Osteoblast (primary cell): ENCODE data around the gene PLXNB1. TPM values are rescaled to one million over a fixed set of nuclear protein-coding genes. Genes with fewer than 3 reads are reported as not detected.

ENCODE experiments used
- DNase-seq: peaks from one replicate; pipeline ENCODE4 v3.0.0; 2011; ENCODE audit warnings: low spot score, mixed read lengths; ENCODE audit not compliant: insufficient read length; ENCODE audit errors: missing footprints
- H2AFZ ChIP-seq: 2 replicates; pipeline ENCODE4 v1.6.0; 2011; ENCODE audit warnings: mild to moderate bottlenecking, low read length
- H3K27ac ChIP-seq: 2 replicates; pipeline ENCODE4 v1.5.1; 2011; ENCODE audit warnings: mild to moderate bottlenecking, low read depth, low read length, moderate library complexity
- H3K27me3 ChIP-seq: 2 replicates; pipeline ENCODE4 v1.6.0; 2012; ENCODE audit warnings: mild to moderate bottlenecking, control low read depth, inconsistent platforms, low read length, moderate library complexity; ENCODE audit not compliant: insufficient read depth
- H3K36me3 ChIP-seq: 2 replicates; pipeline ENCODE4 v1.5.1; 2011; ENCODE audit warnings: mild to moderate bottlenecking, low read length, control low read depth, moderate library complexity; ENCODE audit not compliant: insufficient read depth
- H3K4me1 ChIP-seq: 2 replicates; pipeline ENCODE4 v1.5.1; 2011; ENCODE audit warnings: mild to moderate bottlenecking, low read length, control low read depth, moderate library complexity; ENCODE audit not compliant: insufficient read depth
- H3K4me2 ChIP-seq: 2 replicates; pipeline ENCODE4 v1.6.0; 2011; ENCODE audit warnings: mild to moderate bottlenecking, low read length; ENCODE audit not compliant: insufficient read depth
- H3K4me3 ChIP-seq: fragments of 200-600 bp; sonication (generic); 3 replicates; pipeline ENCODE4 v1.5.1; 2012; ENCODE audit warnings: mild to moderate bottlenecking, low read length, inconsistent platforms; ENCODE audit not compliant: insufficient read depth
- H3K79me2 ChIP-seq: 2 replicates; pipeline ENCODE4 v1.6.0; 2012; ENCODE audit warnings: mild to moderate bottlenecking, low read length, control low read depth, inconsistent platforms; ENCODE audit not compliant: insufficient read depth
- H3K9me3 ChIP-seq: 2 replicates; pipeline ENCODE4 v1.5.1; 2011; ENCODE audit warnings: low read depth, low read length, control low read depth
- H4K20me1 ChIP-seq: 2 replicates; pipeline ENCODE4 v1.6.0; 2012; ENCODE audit warnings: mild to moderate bottlenecking, low read length, control low read depth; ENCODE audit not compliant: insufficient read depth
- small RNA-seq: library from RNA; depleted of rRNA; stranded (forward); fragments of <200 nt; gene quantifications from one replicate; pipeline ENCODE3, GENCODE V24; 2012
- total RNA-seq: library from RNA; depleted of rRNA; stranded (reverse); fragments of >200 nt; gene quantifications from 2 replicates; pipeline ENCODE4 v1.2.3, GENCODE V29; 2012
- TF ChIP-seq, protein P1 (sequence below): IDR thresholded peaks from 2 replicates; pipeline ENCODE4 v1.5.1; 2011; ENCODE audit warnings: mild to moderate bottlenecking, low read depth, low read length, moderate library complexity; ENCODE audit errors: extremely low read depth

Gene PLXNB1
- total RNA-seq, 1 donor, result 33.7 TPM

DNA sequence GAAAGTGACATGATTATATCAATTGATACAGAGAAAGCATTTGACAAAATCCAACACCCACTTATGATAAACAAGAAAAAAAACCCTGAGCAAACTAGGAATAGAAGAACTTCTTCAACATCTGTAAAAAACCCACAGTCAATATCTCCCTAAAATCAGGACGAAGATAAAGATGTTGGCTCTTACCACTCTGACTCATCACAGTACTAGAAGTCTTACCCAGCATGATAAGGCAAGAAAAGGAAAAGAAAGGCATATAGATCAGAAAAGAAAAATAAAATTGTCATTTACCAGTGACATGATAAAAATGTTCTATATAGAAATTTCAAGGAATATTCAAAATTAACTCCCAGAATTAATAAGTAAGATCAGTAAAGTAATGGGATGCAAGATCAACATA is 65.0 kb downstream of the PLXNB1 start:
- Histone ChIP-seq H3K4me3 (no peak overlapping the region), H2AFZ (no peak overlapping the region), H3K27me3 (peaks cover 4% of the 10 kb centered on the region), H3K27ac (no peak overlapping the region), H3K79me2 (no peaks in the 10 kb centered on the region), H3K36me3 (no peaks in the 10 kb centered on the region), H4K20me1 (no peaks in the 10 kb centered on the region), H3K4me2 (no peak overlapping the region), H3K4me1 (no peaks in the 10 kb centered on the region), H3K9me3 (no peaks in the 10 kb centered on the region)
- DNase-seq, result no peak
- TF ChIP-seq, protein P1, sequence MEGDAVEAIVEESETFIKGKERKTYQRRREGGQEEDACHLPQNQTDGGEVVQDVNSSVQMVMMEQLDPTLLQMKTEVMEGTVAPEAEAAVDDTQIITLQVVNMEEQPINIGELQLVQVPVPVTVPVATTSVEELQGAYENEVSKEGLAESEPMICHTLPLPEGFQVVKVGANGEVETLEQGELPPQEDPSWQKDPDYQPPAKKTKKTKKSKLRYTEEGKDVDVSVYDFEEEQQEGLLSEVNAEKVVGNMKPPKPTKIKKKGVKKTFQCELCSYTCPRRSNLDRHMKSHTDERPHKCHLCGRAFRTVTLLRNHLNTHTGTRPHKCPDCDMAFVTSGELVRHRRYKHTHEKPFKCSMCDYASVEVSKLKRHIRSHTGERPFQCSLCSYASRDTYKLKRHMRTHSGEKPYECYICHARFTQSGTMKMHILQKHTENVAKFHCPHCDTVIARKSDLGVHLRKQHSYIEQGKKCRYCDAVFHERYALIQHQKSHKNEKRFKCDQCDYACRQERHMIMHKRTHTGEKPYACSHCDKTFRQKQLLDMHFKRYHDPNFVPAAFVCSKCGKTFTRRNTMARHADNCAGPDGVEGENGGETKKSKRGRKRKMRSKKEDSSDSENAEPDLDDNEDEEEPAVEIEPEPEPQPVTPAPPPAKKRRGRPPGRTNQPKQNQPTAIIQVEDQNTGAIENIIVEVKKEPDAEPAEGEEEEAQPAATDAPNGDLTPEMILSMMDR, result no peak

DNA sequence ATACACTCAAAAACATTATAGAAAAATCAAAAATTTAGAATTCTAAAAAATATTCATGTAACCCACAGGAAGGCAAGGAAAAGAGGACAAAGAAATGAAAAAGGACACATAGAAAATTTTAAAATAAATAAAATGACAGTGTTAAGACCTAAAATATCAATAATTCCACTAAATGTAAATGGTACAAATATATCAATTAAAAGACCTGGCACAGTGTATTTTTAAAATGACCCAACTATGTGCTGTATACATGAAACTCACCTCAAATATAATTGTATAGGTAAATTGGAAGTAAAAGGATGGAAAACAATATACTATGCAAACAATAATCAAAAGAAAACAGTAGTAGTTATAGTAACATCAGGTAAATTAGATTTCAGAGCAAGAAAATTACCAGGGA is 68.0 kb downstream of the PLXNB1 start:
- Histone ChIP-seq H3K4me2 (no peak overlapping the region), H3K36me3 (no peaks in the 10 kb centered on the region), H3K9me3 (no peaks in the 10 kb centered on the region), H4K20me1 (no peaks in the 10 kb centered on the region), H3K27me3 (peaks cover 9% of the 10 kb centered on the region), H2AFZ (no peak overlapping the region), H3K79me2 (no peaks in the 10 kb centered on the region), H3K4me1 (no peaks in the 10 kb centered on the region), H3K27ac (no peak overlapping the region), H3K4me3 (no peak overlapping the region)
- TF ChIP-seq, protein P1, result no peak
- no peak for DNase-seq

DNA sequence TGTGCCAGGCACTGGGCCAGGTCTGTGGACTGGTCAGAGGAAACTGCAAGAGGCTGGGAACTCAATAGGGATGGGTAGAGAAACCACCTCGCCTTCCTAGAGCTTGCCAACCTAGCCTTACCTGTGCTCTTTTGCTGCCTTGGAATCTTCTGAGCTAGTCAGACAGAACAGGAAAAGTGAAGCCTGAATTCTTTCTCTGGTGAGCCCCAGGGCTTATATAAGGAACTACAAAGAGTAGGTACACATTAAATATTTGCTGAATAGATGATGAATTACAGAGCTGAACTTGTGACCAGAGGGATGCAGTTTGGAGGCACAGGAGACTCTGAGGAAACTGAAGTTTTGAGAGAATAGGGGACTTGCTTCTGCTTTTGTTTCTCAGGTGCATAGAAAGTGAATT is 73.5 kb downstream of the PLXNB1 start:
- Histone ChIP-seq H3K4me1 (no peaks in the 10 kb centered on the region), H3K36me3 (no peaks in the 10 kb centered on the region), H3K27me3 (peaks cover 9% of the 10 kb centered on the region), H3K9me3 (no peaks in the 10 kb centered on the region), H3K79me2 (no peaks in the 10 kb centered on the region), H2AFZ (no peak overlapping the region), H3K27ac (no peak overlapping the region), H4K20me1 (no peaks in the 10 kb centered on the region), H3K4me3 (no peak overlapping the region), H3K4me2 (no peak overlapping the region)
- TF ChIP-seq, protein P1, result no peak
- DNase-seq, result no peak

DNA sequence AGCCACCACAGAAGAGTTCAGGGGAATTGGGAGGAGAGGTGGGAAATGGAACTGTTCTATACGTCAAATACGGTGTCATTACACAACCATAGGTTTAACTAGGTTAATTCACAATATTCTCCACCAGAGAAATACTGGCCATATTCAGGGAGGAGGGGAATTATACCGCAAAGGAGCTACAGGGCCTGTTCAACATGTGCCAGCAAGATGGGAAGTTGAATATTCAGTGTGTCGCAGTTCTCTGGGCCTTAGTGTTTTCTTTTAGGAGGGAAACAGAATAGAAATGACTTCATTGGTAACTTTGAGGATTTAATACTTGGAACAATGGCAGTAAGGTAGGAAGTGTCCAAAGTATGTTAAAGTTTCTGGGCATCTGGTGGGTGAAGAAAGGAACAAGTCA is 75.9 kb downstream of the PLXNB1 start:
- no peak overlapping the region for H3K4me2 ChIP-seq
- no peak for DNase-seq

More for the DNA sequence above, 75.9 kb downstream of the PLXNB1 start:
- Histone ChIP-seq H3K9me3 (no peaks in the 10 kb centered on the region), H2AFZ (no peak overlapping the region), H3K27me3 (peaks cover 11% of the 10 kb centered on the region), H3K27ac (no peak overlapping the region), H3K4me1 (no peaks in the 10 kb centered on the region), H4K20me1 (no peaks in the 10 kb centered on the region), H3K36me3 (no peaks in the 10 kb centered on the region), H3K79me2 (no peaks in the 10 kb centered on the region), H3K4me3 (no peak overlapping the region)
- TF ChIP-seq, protein P1, result no peak

Small RNA genes within 50 kb of the gene (small RNA-seq; reads per million reads assigned to genes)
- gene RN7SL321P, result not detected

Other genes starting within 250 kb of the PLXNB1 start
- 0.88 and 1.1 TPM in 2 replicates for gene CDC25A, start 241.7 kb downstream of the PLXNB1 start, total RNA-seq
- gene CAMP, start 206.6 kb downstream of the PLXNB1 start, total RNA-seq, result not detected in 2 replicates
- 4.7 and 5.0 TPM in 2 replicates for gene ZNF589, start 189.0 kb downstream of the PLXNB1 start, total RNA-seq
- 19.5 and 23.3 TPM in 2 replicates for gene NME6, start 128.7 kb downstream of the PLXNB1 start, total RNA-seq
- gene SPINK8, start 96.4 kb downstream of the PLXNB1 start, total RNA-seq, result not detected in 2 replicates
- gene FBXW12, start 57.9 kb downstream of the PLXNB1 start, total RNA-seq, result not detected in 2 replicates
- 13.3 and 17.4 TPM in 2 replicates for gene CCDC51, start 10.0 kb upstream of the PLXNB1 start, total RNA-seq
- gene TMA7, start 10.2 kb upstream of the PLXNB1 start, total RNA-seq, result 128 and 135 TPM in 2 replicates
- 5.0 and 5.1 TPM in 2 replicates for gene ATRIP, start 16.7 kb upstream of the PLXNB1 start, total RNA-seq
- gene SHISA5, start 74.1 kb upstream of the PLXNB1 start, total RNA-seq, result 99.3 and 105 TPM in 2 replicates
- gene PFKFB4, start 126.7 kb upstream of the PLXNB1 start, total RNA-seq, result 12.3 and 12.4 TPM in 2 replicates
- gene UCN2, start 133.7 kb upstream of the PLXNB1 start, total RNA-seq, result 0.29 and 0.72 TPM in 2 replicates
- gene COL7A1, start 165.2 kb upstream of the PLXNB1 start, total RNA-seq, result 12.7 and 21.4 TPM in 2 replicates
- gene UQCRC1, start 179.6 kb upstream of the PLXNB1 start, total RNA-seq, result 299 and 308 TPM in 2 replicates
- 0.59 TPM in 1 of 2 replicates, not detected in the other for gene TMEM89, start 191.7 kb upstream of the PLXNB1 start, total RNA-seq
- gene SLC26A6, start 205.4 kb upstream of the PLXNB1 start, total RNA-seq, result 26.2 and 30.8 TPM in 2 replicates
- gene CELSR3, start 232.8 kb upstream of the PLXNB1 start, total RNA-seq, result 1.2 and 1.4 TPM in 2 replicates